SH-SY5Y (cell line): ENCODE measurements around the gene SSH3.

ENCODE experiments used
- GATA2 ChIP-seq: IDR thresholded peaks from 2 replicates; pipeline ENCODE4 v1.6.1; 2011; ENCODE audit warnings: mild to moderate bottlenecking, low read depth, low read length
- GATA3 ChIP-seq: IDR thresholded peaks from 2 replicates; pipeline ENCODE4 v1.6.1; 2011; ENCODE audit warnings: low read depth, mild to moderate bottlenecking, low read length, moderate library complexity

GRCh38 chr11:67347964-67348749 lies 44.8 kb downstream of the SSH3 start:
- TF ChIP-seq GATA3: no peak; the same call in 1 of the 2 replicates
- TF ChIP-seq GATA2: peak; percentile 94
